Non-pigmented ciliary epithelial cell (primary cell): ENCODE results near the gene TMEM131L.

Experiments
- DNase-seq: peaks from one replicate; pipeline ENCODE4 v3.0.0-alpha.2; 2010; ENCODE audit warnings: low read depth

The TMEM131L gene

GRCh38 chr4:153472122-153473037, 6.2 kb downstream of the TMEM131L start:
- no peak for DNase-seq

DNA sequence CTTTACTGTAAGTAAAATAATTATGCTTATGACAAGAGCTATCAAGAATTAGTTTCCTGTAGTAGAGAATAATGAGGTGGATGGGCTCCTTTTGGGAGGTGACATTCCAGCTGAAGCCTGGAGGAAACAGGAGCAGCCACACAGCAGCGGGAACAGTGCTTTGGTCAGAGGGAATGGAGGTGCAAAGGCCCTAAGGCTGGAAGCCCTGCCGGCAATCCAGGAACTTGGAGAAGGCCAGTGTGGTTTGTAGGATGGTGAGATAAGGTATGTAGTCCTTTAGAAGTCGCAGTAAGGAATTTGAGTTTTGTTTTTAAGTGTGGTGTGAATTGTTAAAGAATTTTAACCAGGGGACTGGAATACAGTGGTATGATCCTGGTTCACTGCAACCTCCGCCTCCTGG, 8.1 kb downstream of the TMEM131L start:
- DNase-seq, result no peak

DNA sequence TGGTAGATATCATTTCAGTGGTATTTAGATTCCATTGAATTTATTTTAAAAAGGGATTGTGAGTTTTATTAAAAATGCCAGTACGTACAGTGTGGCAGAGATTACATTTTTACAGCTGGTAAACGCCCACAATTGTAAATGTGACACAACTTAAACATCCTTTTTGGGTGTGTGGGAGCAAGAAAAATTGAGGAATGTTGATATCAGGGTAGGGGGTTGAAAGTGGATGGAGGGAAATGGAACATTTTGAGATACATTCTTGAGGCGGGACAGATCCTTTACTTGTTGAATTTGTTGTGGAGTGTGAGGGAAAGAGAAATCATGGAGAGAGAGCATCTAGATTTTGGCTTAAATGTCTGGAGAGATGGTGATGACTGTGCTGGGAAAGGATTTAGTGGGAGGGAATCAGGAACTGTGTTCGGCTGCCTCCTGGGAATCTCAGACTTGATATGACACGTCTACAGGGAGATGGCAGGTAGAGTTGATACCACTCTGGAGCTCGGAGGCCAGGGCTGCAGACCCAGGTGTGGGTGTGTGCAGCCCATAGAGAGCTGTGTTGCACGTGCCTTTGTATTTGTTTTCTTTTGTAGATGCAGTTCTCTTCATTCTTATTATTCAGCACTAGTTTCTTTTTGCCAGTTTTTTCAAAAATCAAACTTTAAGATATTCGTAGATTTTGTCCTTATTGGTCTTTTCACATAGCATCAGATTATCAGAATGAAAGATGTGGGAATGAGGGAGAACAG, 10.8 kb downstream of the TMEM131L start:
- no peak for DNase-seq

- DNase-seq, result no peak
These were observed 12.9 kb downstream of the TMEM131L start for GRCh38 chr4:153479101-153479500.

DNA sequence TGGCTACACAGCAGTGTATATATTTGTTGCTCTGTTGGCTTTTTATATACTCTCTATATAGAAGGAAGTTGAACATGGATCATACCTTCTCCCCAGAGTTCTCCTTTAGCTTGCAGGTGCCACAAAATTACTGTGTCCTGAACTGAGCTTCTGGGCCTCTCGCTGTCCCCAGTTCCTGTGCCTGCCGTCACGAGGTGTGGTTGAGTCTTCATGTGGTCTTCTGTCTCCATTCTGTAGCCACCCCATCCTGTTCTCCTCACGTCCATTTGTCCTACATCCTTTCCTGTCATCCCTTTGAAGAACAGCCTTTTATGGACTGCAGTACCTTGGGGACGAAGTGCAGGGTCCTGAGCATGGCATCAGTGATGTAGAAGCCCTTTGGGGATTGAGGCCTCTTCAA, 14.5 kb downstream of the TMEM131L start:
- DNase-seq, result no peak

DNA sequence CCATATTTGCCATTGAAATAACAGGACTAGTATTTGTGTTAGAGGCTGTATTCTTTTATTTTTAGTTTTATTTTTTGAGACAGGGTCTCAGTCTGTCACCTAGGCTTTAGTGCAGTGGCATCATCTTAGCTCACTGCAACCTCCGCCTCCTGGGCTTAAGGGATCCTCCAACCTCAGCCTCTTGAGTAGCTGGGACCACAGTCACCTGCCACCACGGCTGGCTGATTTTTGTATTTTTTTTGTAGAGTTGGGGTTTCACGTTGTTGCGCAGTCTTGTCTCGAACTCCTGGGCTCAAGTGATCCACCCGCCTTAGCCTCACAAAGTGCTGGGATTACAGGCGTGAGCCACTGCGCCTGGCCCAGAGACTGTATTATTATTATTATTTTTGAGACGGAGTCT, 15.3 kb downstream of the TMEM131L start:
- no peak for DNase-seq

GRCh38 chr4:153483432-153484418, 17.6 kb downstream of the TMEM131L start:
- no peak for DNase-seq

GRCh38 chr4:153485359-153485758, 19.2 kb downstream of the TMEM131L start:
- DNase-seq, result no peak

DNA sequence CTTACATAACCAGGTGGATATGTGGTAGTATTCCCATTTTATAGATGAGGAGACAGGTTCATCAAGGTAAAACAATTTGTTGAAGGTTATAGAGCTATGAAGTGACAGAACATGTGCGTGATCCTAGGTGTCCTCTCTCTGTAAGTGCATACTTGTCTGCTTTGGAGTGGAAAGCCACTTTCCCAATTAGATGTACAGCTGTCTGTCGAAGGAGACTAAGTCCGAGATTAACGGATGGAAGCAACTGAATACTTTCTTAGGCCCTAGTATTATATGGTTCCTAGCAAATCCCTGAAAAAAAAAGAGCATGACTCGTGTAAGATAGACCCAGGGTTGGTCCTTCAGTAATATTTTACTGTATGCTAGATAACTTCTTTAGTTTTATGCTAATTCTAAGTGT, 19.7 kb downstream of the TMEM131L start:
- no peak for DNase-seq

GRCh38 chr4:153486281-153487151, 20.4 kb downstream of the TMEM131L start:
- DNase-seq, result peak; percentile 93

DNA sequence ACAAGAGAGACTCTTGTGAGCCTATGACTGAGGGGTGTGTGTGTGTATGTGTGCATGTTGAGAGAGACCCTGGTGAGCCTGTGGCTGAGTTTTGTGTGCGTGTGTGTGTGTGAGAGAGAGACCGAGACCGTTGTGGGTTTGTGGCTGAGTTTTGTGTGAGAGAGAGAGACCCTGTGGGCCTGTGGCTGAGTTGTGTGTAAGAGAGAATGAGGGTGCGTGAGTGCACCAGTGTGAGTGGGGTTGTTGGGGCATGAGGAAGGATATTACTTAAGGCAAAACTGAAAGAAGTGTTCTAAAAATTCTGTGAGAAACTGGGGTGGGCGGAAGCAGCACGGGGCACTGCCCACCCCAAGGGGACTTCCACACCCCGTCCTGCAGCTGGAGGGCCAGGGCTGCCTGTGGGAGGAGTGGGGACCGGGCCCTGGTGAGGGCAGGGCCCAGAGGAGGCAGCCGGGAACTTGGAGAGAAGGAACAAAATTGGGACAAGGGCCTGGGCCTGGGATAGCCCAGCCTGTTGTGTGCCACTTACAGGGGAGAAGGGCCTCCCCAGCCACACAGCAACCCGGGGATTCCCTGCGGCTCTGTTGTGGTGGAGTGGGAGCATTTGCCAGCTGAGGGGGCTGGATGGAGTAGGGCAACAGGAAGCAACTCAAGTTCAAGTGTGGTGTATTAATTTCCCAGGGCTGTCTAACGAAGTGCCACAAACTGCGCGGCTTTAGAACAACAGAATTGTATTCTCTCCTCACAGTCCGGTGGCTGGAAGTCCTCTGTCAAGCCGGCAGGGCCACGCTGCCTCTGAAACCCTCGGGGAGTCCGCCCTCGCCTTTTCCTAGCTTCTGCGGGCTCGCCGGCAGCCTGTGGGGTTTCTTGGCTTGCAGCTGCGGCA, 22.1 kb downstream of the TMEM131L start:
- DNase-seq, result no peak

DNA sequence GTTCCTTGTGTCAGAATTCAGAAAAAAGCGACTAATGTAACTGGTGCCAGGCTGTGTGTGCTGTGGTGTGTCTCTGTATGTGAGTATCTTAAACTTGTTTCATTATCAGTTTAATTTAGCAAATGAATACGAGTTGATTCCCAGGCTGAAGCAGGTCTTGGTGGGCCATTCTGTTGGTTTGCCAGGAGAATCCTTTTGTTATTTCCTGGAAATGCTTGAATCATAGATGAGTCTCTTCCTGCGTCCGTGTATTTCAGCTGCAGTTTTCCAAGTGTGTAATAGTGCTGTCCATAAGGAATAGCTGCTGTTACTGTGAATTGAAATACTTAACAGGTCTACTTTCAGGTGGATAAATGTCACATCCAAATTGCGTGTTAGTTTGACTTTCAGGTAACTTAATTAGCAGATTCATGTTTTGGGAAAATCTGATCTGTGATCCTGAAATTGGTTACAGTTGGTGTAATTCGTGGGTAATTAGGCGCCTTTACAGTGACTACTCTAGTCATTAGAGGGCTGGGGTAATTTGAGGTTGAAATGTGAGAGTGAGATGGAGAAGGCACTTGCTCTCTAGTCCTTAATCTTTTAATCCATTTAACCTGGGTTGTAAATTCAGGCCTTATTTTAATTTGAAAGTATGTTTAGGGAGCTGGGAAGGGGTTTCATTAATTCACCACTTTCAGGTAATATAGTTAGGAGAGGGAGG, 23.8 kb downstream of the TMEM131L start:
- no peak for DNase-seq

DNA sequence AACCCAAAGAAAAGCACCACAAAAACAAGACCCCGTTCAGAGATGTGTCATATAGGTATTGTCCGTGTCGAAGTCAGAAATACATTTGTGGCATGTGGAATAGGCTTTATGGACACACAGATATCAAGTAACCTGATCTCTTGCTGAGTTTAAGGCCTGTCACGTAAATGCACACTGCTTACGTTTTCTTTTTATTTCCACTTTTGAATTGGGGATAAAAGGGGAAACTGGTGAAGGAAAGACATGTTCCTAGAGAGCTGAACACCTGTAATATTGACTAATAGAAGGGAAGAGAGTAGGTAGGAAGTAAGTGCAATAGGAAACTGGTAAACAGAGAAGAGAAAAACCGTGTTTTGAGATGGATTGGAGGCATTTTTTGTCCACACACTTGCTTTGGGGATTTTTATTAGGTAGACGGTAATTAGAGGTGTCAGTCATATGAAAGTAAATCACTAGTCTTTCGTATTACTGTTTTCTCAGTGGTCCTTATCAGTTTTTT, 24.9 kb downstream of the TMEM131L start:
- no peak for DNase-seq

GRCh38 chr4:153494562-153494961, 28.4 kb downstream of the TMEM131L start:
- no peak for DNase-seq

GRCh38 chr4:153495480-153496193, 29.5 kb downstream of the TMEM131L start:
- no peak for DNase-seq

DNA sequence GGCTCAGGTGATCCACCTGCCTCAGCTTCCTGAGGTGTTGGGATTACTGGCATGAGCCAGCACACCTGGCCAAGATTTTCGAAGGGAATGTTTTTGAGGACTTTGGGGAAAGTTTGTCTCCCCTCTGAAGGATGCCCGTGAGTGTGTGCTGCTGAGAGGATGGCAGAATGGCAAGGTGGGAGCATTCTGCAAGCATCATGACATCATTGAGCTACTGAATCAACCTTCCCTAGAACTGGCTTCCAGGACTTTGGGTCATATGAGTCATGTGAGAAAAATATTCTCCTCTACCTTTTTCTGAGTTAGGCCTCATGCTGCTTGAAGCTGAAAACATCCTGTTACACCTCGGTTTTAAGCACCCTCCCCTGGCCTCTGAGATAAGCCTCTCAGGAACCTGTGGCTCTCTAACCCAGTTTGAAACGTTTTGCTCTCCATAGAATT, 31.0 kb downstream of the TMEM131L start:
- no peak for DNase-seq

DNA sequence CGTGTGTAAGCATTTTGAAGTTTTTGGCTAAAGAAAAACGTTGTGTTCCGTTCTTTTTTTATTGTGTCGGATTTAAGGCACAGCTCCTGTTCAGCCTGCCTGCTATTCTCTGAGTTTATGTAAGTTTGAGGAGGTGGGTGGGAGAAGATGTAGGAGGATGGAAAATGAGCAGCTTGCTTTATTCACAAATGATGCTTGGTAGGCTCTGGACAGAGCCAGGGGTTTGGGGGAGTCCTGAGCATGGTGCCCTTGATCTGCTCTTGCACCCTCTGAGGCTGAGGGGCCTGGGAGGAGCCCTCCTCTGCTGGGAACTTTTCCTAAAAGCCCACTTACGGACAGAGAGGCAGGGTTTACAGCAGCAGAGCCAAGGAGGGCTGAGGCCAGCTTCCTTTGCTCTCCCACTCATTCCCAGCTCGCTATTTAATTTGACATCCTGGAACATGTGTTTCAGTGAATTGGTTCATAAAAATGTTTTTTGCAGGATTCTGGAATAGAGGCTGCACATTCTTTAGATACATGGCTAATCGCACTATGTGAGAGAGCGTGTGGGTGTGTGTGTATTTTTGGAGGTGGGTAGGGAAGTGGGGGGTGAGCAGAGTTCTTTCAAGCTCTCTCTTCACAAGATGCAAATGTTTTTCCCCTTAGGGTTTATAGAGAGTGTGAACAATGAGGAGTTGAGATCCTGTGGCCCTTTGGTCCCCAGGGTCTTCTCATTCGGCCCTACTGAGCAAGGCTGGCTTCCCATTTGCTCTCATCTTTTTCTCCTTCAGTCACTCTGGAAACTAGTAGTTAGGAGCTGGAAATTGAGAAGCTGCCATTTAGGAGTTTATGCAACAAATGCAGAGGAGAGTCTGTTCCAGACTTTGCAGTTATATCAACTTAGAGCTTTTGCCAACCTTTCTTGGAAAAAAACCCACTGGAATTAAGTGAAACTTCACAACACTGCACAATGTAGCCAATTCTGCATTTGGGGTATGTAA, 32.1 kb downstream of the TMEM131L start:
- DNase-seq, result peak; percentile 74
